Esophagus muscularis mucosa (tissue), 4 donors: ENCODE results near the gene TPSG1. TPM values are rescaled to one million over a fixed set of nuclear protein-coding genes. Genes with fewer than 3 reads are reported as not detected.
"Not testable (repeated sequence)": the region's sequence is repeated elsewhere in the genome, so short reads cannot be mapped to it uniquely, and the experiment has no call there.

Source experiments
- DNase-seq: peaks from one replicate; pipeline ENCODE4 v3.0.0-alpha.2; 2017; ENCODE audit errors: extremely low spot score
- H3K27ac ChIP-seq, 4 donors: fragments of 200-600 bp; sonication (generic); replicated peaks in 1 of 4; 1 replicate in 3 of 4; 2 replicates in 1 of 4; pipeline ENCODE4 v1.5.1; 2016 to 2019; ENCODE audit warnings: mild to moderate bottlenecking in 1 of 4
- H3K27me3 ChIP-seq, 4 donors: fragments of 200-600 bp; sonication (generic); one replicate each; pipeline versions ENCODE4 v1.5.1 to v1.6.0; 2016 to 2019
- H3K36me3 ChIP-seq, 4 donors: fragments of 200-600 bp; sonication (generic); one replicate each; pipeline ENCODE4 v1.5.1; 2016 to 2019
- H3K4me1 ChIP-seq, 4 donors: fragments of 200-600 bp; sonication (generic); one replicate each; pipeline ENCODE4 v1.5.1; 2016 to 2019
- H3K4me3 ChIP-seq, 4 donors: fragments of 200-600 bp; sonication (generic); 1 replicate in 2 of 4; 2 replicates in 2 of 4; pipeline ENCODE4 v1.5.1; 2016 to 2019; ENCODE audit warnings: mild to moderate bottlenecking in 4 of 4, moderate library complexity in 1 of 4
- H3K9me3 ChIP-seq, 4 donors: fragments of 200-600 bp; sonication (generic); 1 replicate in 3 of 4; 2 replicates in 1 of 4; pipeline ENCODE4 v1.5.1; 2016 to 2019
- EP300 ChIP-seq: sonication (generic); formaldehyde crosslinking; IDR thresholded peaks from one replicate; pipeline ENCODE4 v1.6.1; 2017; ENCODE audit warnings: antibody characterized with exemption
- POLR2A ChIP-seq: fragments of 450-650 bp; IDR thresholded peaks from one replicate; pipeline ENCODE4 v1.6.1; 2017; ENCODE audit warnings: antibody characterized with exemption, moderate library complexity, mild to moderate bottlenecking, low read depth
- POLR2AphosphoS5 ChIP-seq, 2 donors: sonication (generic); formaldehyde crosslinking; IDR thresholded peaks; one replicate each; pipeline ENCODE4 v1.6.1; 2017; ENCODE audit warnings: antibody characterized with exemption in 2 of 2
- WGBS: methylation state at CpG from one replicate; pipeline ENCODE4 v1.1.5; 2018; 5-methylcytosine and 5-hydroxymethylcytosine counted together
- intact Hi-C: fragments of 100-400 bp; cut with DNase I; formaldehyde crosslinking; loops from one replicate; pipeline ENCODE4 v1.15.1; 2023
- total RNA-seq, 4 donors: library from RNA; depleted of rRNA; stranded (reverse); fragments of >200 nt; gene quantifications; one replicate each; pipeline versions ENCODE4 v1.1.0 to v1.2.1, GENCODE V29; 2016
- TF ChIP-seq, protein P1 (sequence below), 3 experiments: fragments of 200-600 bp in 2 of 3; fragments of 450-650 bp in 1 of 3; sonication (generic) in 2 of 3; IDR thresholded peaks; one replicate each; pipeline ENCODE4 v1.5.1; 2017 to 2019; ENCODE audit warnings: antibody characterized with exemption in 3 of 3, mild to moderate bottlenecking in 2 of 3, moderate library complexity in 1 of 3

The TPSG1 gene
- total RNA-seq, 4 donors from 2014 or later = 0.39 to 2.9 (median 1.00) TPM

- no peak for DNase-seq
- Histone ChIP-seq H3K27me3 (peaks cover 0 to 45% (median 0%) of the 10 kb centered on the region in 4 donors), H3K9me3 (no peaks in the 10 kb centered on the region), H3K27ac (no peak overlapping the region), H3K4me3 (no peak overlapping the region), H3K36me3 (no peaks in the 10 kb centered on the region), H3K4me1 (peaks cover 0 to 4% (median 2%) of the 10 kb centered on the region in 4 donors)
- TF ChIP-seq, protein P1, sequence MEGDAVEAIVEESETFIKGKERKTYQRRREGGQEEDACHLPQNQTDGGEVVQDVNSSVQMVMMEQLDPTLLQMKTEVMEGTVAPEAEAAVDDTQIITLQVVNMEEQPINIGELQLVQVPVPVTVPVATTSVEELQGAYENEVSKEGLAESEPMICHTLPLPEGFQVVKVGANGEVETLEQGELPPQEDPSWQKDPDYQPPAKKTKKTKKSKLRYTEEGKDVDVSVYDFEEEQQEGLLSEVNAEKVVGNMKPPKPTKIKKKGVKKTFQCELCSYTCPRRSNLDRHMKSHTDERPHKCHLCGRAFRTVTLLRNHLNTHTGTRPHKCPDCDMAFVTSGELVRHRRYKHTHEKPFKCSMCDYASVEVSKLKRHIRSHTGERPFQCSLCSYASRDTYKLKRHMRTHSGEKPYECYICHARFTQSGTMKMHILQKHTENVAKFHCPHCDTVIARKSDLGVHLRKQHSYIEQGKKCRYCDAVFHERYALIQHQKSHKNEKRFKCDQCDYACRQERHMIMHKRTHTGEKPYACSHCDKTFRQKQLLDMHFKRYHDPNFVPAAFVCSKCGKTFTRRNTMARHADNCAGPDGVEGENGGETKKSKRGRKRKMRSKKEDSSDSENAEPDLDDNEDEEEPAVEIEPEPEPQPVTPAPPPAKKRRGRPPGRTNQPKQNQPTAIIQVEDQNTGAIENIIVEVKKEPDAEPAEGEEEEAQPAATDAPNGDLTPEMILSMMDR (IDR thresholded peaks at IDR 0.05) = no peak
- TF ChIP-seq POLR2A (no peak), POLR2AphosphoS5 (IDR thresholded peaks at IDR 0.05) (no peak), EP300 (no peak)
- WGBS = 46% methylated on average over 18 of the region's 22 CpGs
- intact Hi-C loops = no loop called here
Measured at GRCh38 chr16:1245452-1246020, 20.5 kb upstream of the TPSG1 start.

- WGBS = 69% methylated on average over 12 of the region's 12 CpGs
- peaks cover 0 to 4% (median 2%) of the 10 kb centered on the region in 4 donors for H3K4me1 ChIP-seq
- no peaks in the 10 kb centered on the region for H3K36me3 ChIP-seq
- DNase-seq = no peak
- no peak overlapping the region for H3K27ac ChIP-seq
- no peaks in the 10 kb centered on the region for H3K9me3 ChIP-seq
- intact Hi-C loops = no loop called here
- TF ChIP-seq, protein P1 (IDR thresholded peaks at IDR 0.05) = no peak
- TF ChIP-seq EP300 (no peak), POLR2A (no peak), POLR2AphosphoS5 (IDR thresholded peaks at IDR 0.05) (no peak)
- H3K4me3 ChIP-seq = no peak overlapping the region
- peaks cover 0 to 51% (median 0%) of the 10 kb centered on the region in 4 donors for H3K27me3 ChIP-seq
Measured at GRCh38 chr16:1244881-1245280, 19.8 kb upstream of the TPSG1 start.

DNA sequence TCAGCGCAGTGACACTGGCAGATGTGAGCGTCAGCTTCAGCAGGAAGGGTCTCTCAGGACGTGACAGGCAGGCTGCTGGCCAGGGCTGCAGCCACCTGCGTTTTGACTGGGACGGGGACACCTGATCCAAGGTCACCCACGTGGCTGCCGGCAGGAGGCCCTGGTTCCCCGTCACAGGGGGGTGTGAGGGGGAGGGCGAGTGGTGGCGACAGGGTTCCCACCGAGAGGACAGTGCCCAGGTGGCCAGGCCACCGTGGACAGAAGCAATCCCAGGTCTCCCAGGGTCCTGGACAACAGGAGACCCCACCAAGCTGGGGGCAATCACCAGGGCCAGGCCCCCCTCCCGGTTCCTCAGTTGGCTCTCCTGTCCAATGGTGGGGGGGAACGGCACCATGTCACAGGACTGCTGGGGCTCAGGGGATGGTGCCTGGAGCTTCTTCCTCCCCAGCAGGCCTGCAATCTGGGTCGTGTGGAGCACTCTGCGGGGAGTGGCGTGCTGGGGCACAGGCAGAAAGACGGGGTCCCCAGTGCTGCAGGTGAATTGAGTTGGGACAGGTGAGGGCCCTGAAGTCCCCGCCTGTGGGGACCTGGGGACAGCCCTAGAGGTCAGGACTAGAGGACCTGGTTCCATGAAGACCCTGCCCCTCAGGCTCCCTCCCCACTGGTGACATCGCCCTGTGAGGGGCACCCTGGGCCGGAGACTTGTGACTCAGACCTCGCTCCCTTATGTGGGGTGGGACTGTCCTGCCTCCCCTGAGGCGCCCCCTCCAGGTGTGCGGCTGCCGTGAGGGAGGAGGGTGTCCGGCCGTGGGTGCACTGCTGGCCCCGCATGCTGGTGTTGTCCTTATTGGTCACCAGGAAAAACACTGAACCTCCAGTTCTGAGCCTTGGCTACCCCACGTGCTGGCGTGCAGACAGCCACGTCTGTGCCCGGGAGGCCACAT lies 19.1 kb upstream of the TPSG1 start:
- H3K4me1 ChIP-seq, H3K27ac ChIP-seq, H3K36me3 ChIP-seq, H3K4me3 ChIP-seq, H3K9me3 ChIP-seq, DNase-seq, intact Hi-C loops: not testable (repeated sequence)
- peaks cover 0 to 57% (median 0%) of the 10 kb centered on the region in 4 donors for H3K27me3 ChIP-seq
- WGBS = 70% methylated on average over 4 of the region's 32 CpGs

GRCh38 chr16:1243363-1243762 lies 18.3 kb upstream of the TPSG1 start:
- H3K27me3 ChIP-seq = peaks cover 0 to 58% (median 0%) of the 10 kb centered on the region in 4 donors
- H3K9me3 ChIP-seq, H3K27ac ChIP-seq, DNase-seq, H3K4me3 ChIP-seq, intact Hi-C loops, H3K4me1 ChIP-seq, H3K36me3 ChIP-seq: not testable (repeated sequence)
- WGBS = 90% methylated on average over 5 of the region's 11 CpGs

DNA sequence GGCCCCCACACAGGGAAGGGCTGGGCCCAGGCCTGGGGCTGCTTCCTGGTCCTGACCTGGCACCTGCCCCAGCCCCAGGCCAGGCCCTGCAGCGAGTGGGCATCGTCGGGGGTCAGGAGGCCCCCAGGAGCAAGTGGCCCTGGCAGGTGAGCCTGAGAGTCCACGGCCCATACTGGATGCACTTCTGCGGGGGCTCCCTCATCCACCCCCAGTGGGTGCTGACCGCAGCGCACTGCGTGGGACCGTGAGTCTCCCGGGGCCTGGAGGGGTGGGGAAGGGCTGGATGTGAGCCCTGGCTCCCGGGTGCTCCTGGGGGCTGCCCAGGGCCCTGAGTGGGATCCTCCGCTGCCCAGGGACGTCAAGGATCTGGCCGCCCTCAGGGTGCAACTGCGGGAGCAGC lies 16.0 kb upstream of the TPSG1 start:
- H3K36me3 ChIP-seq, H3K4me1 ChIP-seq, H3K9me3 ChIP-seq, intact Hi-C loops, DNase-seq, H3K4me3 ChIP-seq, H3K27ac ChIP-seq: not testable (repeated sequence)
- peaks cover 0 to 45% (median 0%) of the 10 kb centered on the region in 4 donors for H3K27me3 ChIP-seq
- no CpG with 5 or more reads among the region's 15 CpGs for WGBS

DNA sequence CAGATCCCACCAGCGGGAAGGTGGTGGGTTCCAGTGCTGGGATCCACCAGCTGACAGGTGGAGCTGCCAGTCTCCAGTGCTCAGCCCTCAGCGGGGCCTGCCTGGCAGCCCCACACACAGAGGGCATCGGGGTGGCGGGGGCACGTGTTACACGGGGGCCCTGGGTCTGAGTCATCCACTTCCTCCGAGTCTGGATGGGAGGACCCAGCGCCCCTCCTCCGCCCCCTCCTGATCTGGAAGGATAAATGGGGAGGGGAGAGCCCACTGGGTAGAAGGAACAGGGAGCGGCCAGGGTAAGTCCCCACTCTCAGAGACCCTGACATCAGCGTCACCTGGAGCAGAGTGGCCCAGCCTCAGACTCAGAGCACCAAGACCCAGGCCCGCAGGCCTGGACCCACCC lies 15.4 kb upstream of the TPSG1 start, which contains the start of gene TPSAB1:
TSS of gene TPSAB1 (plus strand) at position 270 of the 400 bp plus-strand sequence. CDS start 234 bp downstream, outside the sequence.
- H3K36me3 ChIP-seq, DNase-seq, H3K4me3 ChIP-seq, intact Hi-C loops, H3K4me1 ChIP-seq, H3K27ac ChIP-seq, H3K9me3 ChIP-seq: not testable (repeated sequence)
- peaks cover 0 to 38% (median 0%) of the 10 kb centered on the region in 4 donors for H3K27me3 ChIP-seq
- WGBS = no CpG with 5 or more reads among the region's 12 CpGs

DNA sequence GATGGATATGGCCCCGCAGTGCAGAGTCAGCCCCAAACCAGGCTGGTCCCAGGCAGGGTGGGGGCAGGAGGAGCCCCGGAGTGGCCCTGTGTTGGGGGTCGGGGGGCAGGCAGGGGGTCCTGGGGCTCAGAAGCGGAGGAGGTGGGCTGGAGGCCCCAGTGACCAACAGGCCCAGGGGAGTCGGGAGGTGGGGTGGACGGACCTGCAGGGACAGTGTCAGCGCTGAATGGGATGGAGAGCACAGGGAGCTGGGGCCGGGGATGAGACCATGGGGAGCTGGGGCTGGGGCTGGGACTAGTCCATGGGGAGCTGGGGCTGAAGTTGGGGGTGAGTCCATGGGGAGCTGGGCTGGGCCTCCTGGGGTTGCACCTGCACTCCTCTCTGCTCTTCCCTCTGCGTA lies 14.5 kb upstream of the TPSG1 start:
- DNase-seq, intact Hi-C loops, H3K9me3 ChIP-seq, H3K27ac ChIP-seq, H3K4me3 ChIP-seq, H3K36me3 ChIP-seq, H3K4me1 ChIP-seq: not testable (repeated sequence)
- peaks cover 0 to 30% (median 0%) of the 10 kb centered on the region in 4 donors for H3K27me3 ChIP-seq
- WGBS = 88% methylated on average over 6 of the region's 9 CpGs

DNA sequence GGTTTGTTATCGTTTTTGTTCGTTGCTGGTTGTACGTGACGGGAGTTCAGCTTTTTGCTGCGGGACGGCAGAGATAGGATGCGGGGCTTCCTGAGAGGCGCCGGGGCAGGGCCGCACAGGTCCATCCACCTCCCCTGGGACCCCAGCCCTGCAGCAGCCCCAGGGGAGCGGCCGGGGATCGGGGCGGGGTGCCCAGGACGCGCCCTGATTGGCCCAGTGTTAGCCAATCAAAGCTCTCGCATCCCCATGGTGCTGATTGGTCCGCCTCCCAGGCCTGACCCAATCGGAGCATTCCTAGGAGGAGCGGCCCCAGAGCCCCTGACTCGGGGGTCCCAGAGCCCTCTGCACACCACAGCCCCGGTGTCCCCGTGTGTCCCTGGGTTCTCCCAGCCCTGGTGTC lies 13.8 kb upstream of the TPSG1 start:
- DNase-seq, H3K4me1 ChIP-seq, H3K4me3 ChIP-seq, H3K36me3 ChIP-seq, H3K27ac ChIP-seq, H3K9me3 ChIP-seq, intact Hi-C loops: not testable (repeated sequence)
- 63% methylated on average over 6 of the region's 23 CpGs for WGBS
- peaks cover 0 to 23% (median 0%) of the 10 kb centered on the region in 4 donors for H3K27me3 ChIP-seq
